Panc1 (cell line): Measurements from ENCODE around the gene TMEM254. TPM values are rescaled to one million over a fixed set of nuclear protein-coding genes. Genes with fewer than 3 reads are reported as not detected.

Source experiments
- ATAC-seq: fragments of 200-7000 bp; cut with Tn5 transposase; 2 replicates; pipeline ENCODE4 v1.9.1; 2020; ENCODE audit warnings: mild to moderate bottlenecking, moderate library complexity
- BruUV-seq: library from RNA; stranded (reverse); fragments of 400-500 nt; replicated peaks from 2 replicates; lab custom pipeline; 2021; lab: Mats Ljungman, UMichigan
- CTCF ChIA-PET: fragments of 300-600 bp; sonication (Branson Sonifier 250); formaldehyde crosslinking; loops from one replicate; lab custom pipeline; 2022; ENCODE audit warnings: antibody characterized with exemption; lab: Charles Lee
- POLR2A ChIA-PET: fragments of 300-600 bp; sonication (Branson Sonifier 250); formaldehyde crosslinking; loops from one replicate; lab custom pipeline; 2022; ENCODE audit warnings: antibody characterized with exemption; lab: Charles Lee
- DNase-seq: peaks from one replicate; pipeline ENCODE4 v3.0.0-alpha.2; 2010; ENCODE audit warnings: low read depth, low spot score
- H3K27ac ChIP-seq: 2 replicates; pipeline ENCODE4 v1.5.1; 2011; ENCODE audit warnings: mild to moderate bottlenecking, low read length, inconsistent platforms
- H3K27me3 ChIP-seq: fragments of 200-500 bp; sonication (Bioruptor generic); 2 replicates; pipeline ENCODE4 v1.6.0; 2014; ENCODE audit warnings: low read length, inconsistent platforms; ENCODE audit not compliant: control insufficient read depth, insufficient read depth
- H3K36me3 ChIP-seq: fragments of 200-500 bp; sonication (Bioruptor generic); 2 replicates; pipeline ENCODE4 v1.5.1; 2014; ENCODE audit warnings: inconsistent platforms, mild to moderate bottlenecking, low read length, moderate library complexity; ENCODE audit not compliant: control insufficient read depth, insufficient read depth
- H3K4me1 ChIP-seq: 2 replicates; pipeline ENCODE4 v1.5.1; 2011; ENCODE audit warnings: inconsistent platforms, mild to moderate bottlenecking, low read length, moderate library complexity; ENCODE audit not compliant: control insufficient read depth, insufficient read depth
- H3K4me3 ChIP-seq, 2 experiments: 2 replicates each; pipeline ENCODE4 v1.5.1; 2011 to 2012; ENCODE audit warnings: low read depth in 2 of 2, low read length in 2 of 2, mild to moderate bottlenecking in 2 of 2, inconsistent platforms in 1 of 2, moderate library complexity in 1 of 2
- H3K9me3 ChIP-seq: fragments of 200-500 bp; sonication (Bioruptor generic); 2 replicates; pipeline ENCODE4 v1.5.1; 2014; ENCODE audit warnings: low read depth, mild to moderate bottlenecking, inconsistent platforms, low read length, moderate library complexity; ENCODE audit not compliant: control insufficient read depth, insufficient read depth
- CTCF ChIP-seq: fragments of 450-650 bp; IDR thresholded peaks from 2 replicates; pipeline ENCODE4 v1.5.1; 2017; ENCODE audit warnings: mild to moderate bottlenecking
- POLR2AphosphoS5 ChIP-seq: IDR thresholded peaks from 2 replicates; pipeline ENCODE4 v1.6.1; 2012; ENCODE audit warnings: mild to moderate bottlenecking, low read depth, low read length, moderate library complexity
- REST ChIP-seq, 2 experiments: IDR thresholded peaks; 2 replicates each; pipeline ENCODE4 v1.6.1; 2011 to 2012; ENCODE audit warnings: low read depth in 2 of 2, control low read depth in 1 of 2, low read length in 1 of 2, mild to moderate bottlenecking in 1 of 2, moderate library complexity in 1 of 2; ENCODE audit not compliant: insufficient read depth in 1 of 2
- SIN3A ChIP-seq: IDR thresholded peaks from 2 replicates; pipeline ENCODE4 v1.6.1; 2012; ENCODE audit warnings: low read depth, mild to moderate bottlenecking, low read length, moderate library complexity, borderline replicate concordance; ENCODE audit not compliant: insufficient read depth
- TCF7L2 ChIP-seq: IDR thresholded peaks from 2 replicates; pipeline ENCODE4 v1.6.1; 2011; ENCODE audit warnings: mild to moderate bottlenecking, low read depth, low read length, inconsistent platforms
- in situ Hi-C: cut with HindIII; loops from 2 replicates; pipeline ENCODE4 v1.10.0; 2016; ENCODE audit warnings: low sequenced_read_pairs, low pct_unique_long_range_greater_than_20kb
- intact Hi-C: fragments of 100-400 bp; cut with micrococcal nuclease; formaldehyde crosslinking; loops from one replicate; pipeline ENCODE4 v1.10.0; 2022; ENCODE audit not compliant: unreplicated experiment
- total RNA-seq: library from RNA; stranded (reverse); gene quantifications from one replicate; pipeline ENCODE4 v1.2.1, GENCODE V29; 2021; ENCODE audit not compliant: unreplicated experiment

Gene TMEM254
- total RNA-seq, 1 experiment from 2014 or later, result 28.8 TPM

GRCh38 chr10:80068270-80068669 lies 10.2 kb upstream of the TMEM254 start:
- Histone ChIP-seq H3K27me3 (no peaks in the 10 kb centered on the region), H3K4me1 (no peaks in the 10 kb centered on the region), H3K4me3 (no peak overlapping the region), H3K27ac (no peak overlapping the region), H3K9me3 (peaks cover 7% of the 10 kb centered on the region; the same call in 1 of the 2 replicates), H3K36me3 (no peaks in the 10 kb centered on the region)
- DNase-seq (no peak), ATAC-seq (no peak)
- intact Hi-C loops, result no loop called here
- in situ Hi-C loops, result no loop called here
- TF ChIP-seq REST (IDR thresholded peaks at IDR 0.05; ENCODE audit: insufficient read depth in 1 of 2, low read depth in 2 of 2, low read length in 1 of 2) (no peak), POLR2AphosphoS5 (no peak), TCF7L2 (no peak), SIN3A (no peak), CTCF (no peak)
- POLR2A ChIA-PET, result interaction anchor here (1.0 kb wide), 1 partner anchor 11 kb away, joined by 4 read pairs; no protein-coding TSS in a partner anchor
- BruUV-seq, result no TSS peak
- CTCF ChIA-PET, result interaction anchor here (0.6 kb wide), 1 partner anchor 9 kb away, joined by 4 read pairs; no protein-coding TSS in a partner anchor

- ATAC-seq (no peak), DNase-seq (no peak)
- peaks cover 7% of the 10 kb centered on the region; the same call in 1 of the 2 replicates for H3K9me3 ChIP-seq
- BruUV-seq, result no TSS peak
- CTCF ChIA-PET, result interaction anchor here (0.6 kb wide), 1 partner anchor 32 kb away, joined by 5 read pairs; no protein-coding TSS in a partner anchor
- POLR2A ChIA-PET, result interaction anchor here (0.5 to 0.6 kb wide), 2 partner anchors 47 to 304 kb away, joined by 4 to 5 read pairs; no protein-coding TSS in a partner anchor
- no peak overlapping the region for H3K4me3 ChIP-seq
- no peaks in the 10 kb centered on the region for H3K27me3 ChIP-seq
- in situ Hi-C loops (no loop called here), intact Hi-C loops (no loop called here)
- TF ChIP-seq CTCF, result no peak
- no peak for TF ChIP-seq SIN3A
- no peak for TF ChIP-seq REST (IDR thresholded peaks at IDR 0.05; ENCODE audit: insufficient read depth in 1 of 2, low read depth in 2 of 2, low read length in 1 of 2)
- TF ChIP-seq POLR2AphosphoS5, result no peak
- TF ChIP-seq TCF7L2, result no peak
- H3K36me3 ChIP-seq, result no peaks in the 10 kb centered on the region
- H3K4me1 ChIP-seq, result no peaks in the 10 kb centered on the region
- no peak overlapping the region for H3K27ac ChIP-seq
Measured at GRCh38 chr10:80070057-80070456, 8.4 kb upstream of the TMEM254 start.
